WTC11 (cell line): ENCODE results near the gene MAN2B2.

Source experiments
- E2F1 ChIP-seq: sonication (generic); formaldehyde crosslinking; IDR thresholded peaks from 2 replicates; pipeline ENCODE4 v1.8.0; 2022; ENCODE audit warnings: mild to moderate bottlenecking, missing genetic modification reagents
- FOXK1 ChIP-seq: sonication (generic); formaldehyde crosslinking; IDR thresholded peaks from 2 replicates; pipeline ENCODE4 v1.8.0; 2022; ENCODE audit warnings: mild to moderate bottlenecking, moderate library complexity, missing genetic modification reagents
- JUN ChIP-seq: sonication (generic); formaldehyde crosslinking; IDR thresholded peaks from 2 replicates; pipeline ENCODE4 v1.8.0; 2023; ENCODE audit warnings: mild to moderate bottlenecking, missing genetic modification reagents
- MXD4 ChIP-seq: fragments of 250-450 bp; sonication (Bioruptor Pico); IDR thresholded peaks from 2 replicates; pipeline ENCODE4 v1.8.0; 2021; ENCODE audit warnings: mild to moderate bottlenecking, moderate library complexity, borderline replicate concordance
- ZMAT4 ChIP-seq: fragments of 250-450 bp; sonication (Bioruptor Pico); IDR thresholded peaks from 2 replicates; pipeline ENCODE4 v1.9.0; 2021; ENCODE audit warnings: mild to moderate bottlenecking
- TF ChIP-seq, protein P1 (sequence below): fragments of 200-600 bp; IDR thresholded peaks from 2 replicates; pipeline ENCODE4 v1.8.0; 2022; ENCODE audit warnings: antibody characterized with exemption

DNA sequence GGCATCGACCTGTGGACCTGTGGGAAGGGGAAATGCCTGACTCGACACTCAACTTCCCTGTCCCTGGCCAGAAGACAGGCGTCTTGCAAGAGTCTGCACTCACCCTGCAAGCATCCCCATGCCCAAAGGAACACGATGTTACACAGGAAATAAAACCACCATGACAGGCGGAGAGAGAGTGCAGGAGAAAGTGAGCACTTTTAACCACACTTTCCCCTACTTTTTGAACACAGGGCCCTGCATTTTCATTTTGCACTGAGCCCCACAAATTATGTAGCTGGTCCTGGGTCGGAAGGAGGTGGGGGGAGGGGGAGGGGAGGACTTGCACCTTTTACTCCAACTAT is 13.8 kb upstream of the MAN2B2 start:
- no peak for TF ChIP-seq ZMAT4 (CRISPR knock-in tag)
- no peak for TF ChIP-seq FOXK1
- TF ChIP-seq E2F1 (CRISPR knock-in tag): no peak
- no peak for TF ChIP-seq MXD4
- no peak for TF ChIP-seq JUN (CRISPR knock-in tag)
- TF ChIP-seq, protein P1, sequence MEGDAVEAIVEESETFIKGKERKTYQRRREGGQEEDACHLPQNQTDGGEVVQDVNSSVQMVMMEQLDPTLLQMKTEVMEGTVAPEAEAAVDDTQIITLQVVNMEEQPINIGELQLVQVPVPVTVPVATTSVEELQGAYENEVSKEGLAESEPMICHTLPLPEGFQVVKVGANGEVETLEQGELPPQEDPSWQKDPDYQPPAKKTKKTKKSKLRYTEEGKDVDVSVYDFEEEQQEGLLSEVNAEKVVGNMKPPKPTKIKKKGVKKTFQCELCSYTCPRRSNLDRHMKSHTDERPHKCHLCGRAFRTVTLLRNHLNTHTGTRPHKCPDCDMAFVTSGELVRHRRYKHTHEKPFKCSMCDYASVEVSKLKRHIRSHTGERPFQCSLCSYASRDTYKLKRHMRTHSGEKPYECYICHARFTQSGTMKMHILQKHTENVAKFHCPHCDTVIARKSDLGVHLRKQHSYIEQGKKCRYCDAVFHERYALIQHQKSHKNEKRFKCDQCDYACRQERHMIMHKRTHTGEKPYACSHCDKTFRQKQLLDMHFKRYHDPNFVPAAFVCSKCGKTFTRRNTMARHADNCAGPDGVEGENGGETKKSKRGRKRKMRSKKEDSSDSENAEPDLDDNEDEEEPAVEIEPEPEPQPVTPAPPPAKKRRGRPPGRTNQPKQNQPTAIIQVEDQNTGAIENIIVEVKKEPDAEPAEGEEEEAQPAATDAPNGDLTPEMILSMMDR: no peak
